Transverse colon (tissue), 4 donors: ENCODE measurements around the gene TYW1. TPM values are rescaled to one million over a fixed set of nuclear protein-coding genes. Genes with fewer than 3 reads are reported as not detected.
"Not testable (repeated sequence)": the region's sequence is repeated elsewhere in the genome, so short reads cannot be mapped to it uniquely, and the experiment has no call there.

Experiments
- DNase-seq: peaks from one replicate; pipeline ENCODE4 v3.0.0-alpha.2; 2019
- H3K27ac ChIP-seq, 4 donors: fragments of 200-600 bp; sonication (generic); 2 replicates each; pipeline ENCODE4 v1.5.1; 2016 to 2018; ENCODE audit warnings: inconsistent platforms in 4 of 4
- H3K27me3 ChIP-seq: fragments of 200-600 bp; sonication (generic); 2 replicates; pipeline ENCODE4 v1.5.1; 2017; ENCODE audit warnings: inconsistent platforms
- H3K36me3 ChIP-seq, 4 donors: fragments of 200-600 bp; sonication (generic); 2 replicates each; pipeline ENCODE4 v1.5.1; 2017 to 2019; ENCODE audit warnings: inconsistent platforms in 4 of 4
- H3K4me1 ChIP-seq, 4 donors: fragments of 200-600 bp; sonication (generic); 2 replicates each; pipeline ENCODE4 v1.5.1; 2017 to 2020; ENCODE audit warnings: inconsistent platforms in 4 of 4
- H3K4me3 ChIP-seq, 4 donors: fragments of 200-600 bp; sonication (generic); 1 replicate in 1 of 4; 2 replicates in 3 of 4; pipeline versions ENCODE4 v1.5.1 to v1.6.1; 2017 to 2019; ENCODE audit warnings: inconsistent platforms in 4 of 4
- H3K9me3 ChIP-seq, 2 donors: fragments of 200-600 bp; sonication (generic); 2 replicates each; pipeline ENCODE4 v1.5.1; 2017 to 2019; ENCODE audit warnings: inconsistent platforms in 2 of 2
- CTCF ChIP-seq, 5 experiments: fragments of 200-600 bp in 3 of 5; fragments of 450-650 bp in 2 of 5; sonication (generic) in 3 of 5; IDR thresholded peaks; 1 replicate in 2 of 5; 2 replicates in 3 of 5; pipeline ENCODE4 v1.5.1; 2016 to 2017; ENCODE audit warnings: antibody characterized with exemption in 5 of 5, inconsistent platforms in 3 of 5, mild to moderate bottlenecking in 2 of 5, moderate library complexity in 1 of 5
- EP300 ChIP-seq: sonication (generic); formaldehyde crosslinking; IDR thresholded peaks from one replicate; pipeline ENCODE4 v1.6.1; 2017; ENCODE audit warnings: antibody characterized with exemption, low read depth
- POLR2A ChIP-seq: fragments of 450-650 bp; IDR thresholded peaks from one replicate; pipeline ENCODE4 v1.6.1; 2016; ENCODE audit warnings: antibody characterized with exemption, mild to moderate bottlenecking, moderate library complexity
- POLR2AphosphoS5 ChIP-seq, 3 donors: sonication (generic); formaldehyde crosslinking; IDR thresholded peaks; one replicate each; pipeline ENCODE4 v1.6.1; 2016; ENCODE audit warnings: antibody characterized with exemption in 3 of 3
- WGBS, 2 donors: methylation state at CpG; one replicate each; pipeline ENCODE4 v1.1.5; 2018; ENCODE audit warnings: low coverage in 1 of 2; 5-methylcytosine and 5-hydroxymethylcytosine counted together
- in situ Hi-C, 4 donors: fragments of 200-750 bp; cut with MboI; loops; one replicate each; pipeline versions ENCODE4 v1.15.0 to v1.15.1; 2017; ENCODE audit warnings: low sequenced_read_pairs in 3 of 4, low pct_ligation_motif_present in 1 of 4, low pct_unique_long_range_greater_than_20kb in 1 of 4
- intact Hi-C: fragments of 100-400 bp; cut with DNase I; formaldehyde crosslinking; loops from one replicate; pipeline ENCODE4 v1.15.1; 2023; ENCODE audit warnings: low total_unique reads
- total RNA-seq, 4 donors: library from RNA; depleted of rRNA; stranded (reverse); fragments of >200 nt; gene quantifications; one replicate each; pipeline ENCODE4 v1.1.0, GENCODE V29; 2016

The TYW1 gene
- total RNA-seq, 4 donors from 2014 or later, result 24.3 to 87.8 (median 27.5) TPM

GRCh38 chr7:67019562-67020390, 23.1 kb downstream of the TYW1 start:
- no peaks in the 10 kb centered on the region for H3K27me3 ChIP-seq
- H3K9me3 ChIP-seq, result no peaks in the 10 kb centered on the region
- intact Hi-C loops (no loop called here), in situ Hi-C loops (no loop called here)
- H3K27ac ChIP-seq, result peak overlapping the region in 2 of 4 donors; percentile 14 to 40
- no peak for DNase-seq
- no peak overlapping the region for H3K4me3 ChIP-seq
- no peaks in the 10 kb centered on the region for H3K4me1 ChIP-seq
- TF ChIP-seq POLR2AphosphoS5 (IDR thresholded peaks at IDR 0.05), result peak; percentile 27 to 62 (median 50)
- no peak for TF ChIP-seq CTCF (IDR thresholded peaks at IDR 0.05)
- 64 to 75% methylated on average over 4 to 8 of the region's 8 CpGs for WGBS, 2 donors
- peaks cover 0 to 44% (median 13%) of the 10 kb centered on the region in 4 donors for H3K36me3 ChIP-seq

- Histone ChIP-seq H3K27me3 (no peaks in the 10 kb centered on the region), H3K27ac (no peak overlapping the region), H3K4me3 (no peak overlapping the region), H3K36me3 (peaks cover 0 to 39% (median 12%) of the 10 kb centered on the region in 4 donors), H3K4me1 (no peaks in the 10 kb centered on the region), H3K9me3 (no peaks in the 10 kb centered on the region)
- in situ Hi-C loops (no loop called here), intact Hi-C loops (no loop called here)
- no peak for DNase-seq
- 85 to 88% methylated on average over 7 of the region's 7 CpGs for WGBS, 2 donors
- TF ChIP-seq EP300, result no peak
- TF ChIP-seq CTCF (IDR thresholded peaks at IDR 0.05), result no peak
- TF ChIP-seq POLR2AphosphoS5 (IDR thresholded peaks at IDR 0.05), result no peak
- TF ChIP-seq POLR2A, result no peak
Measured at GRCh38 chr7:67021260-67021659, 24.6 kb downstream of the TYW1 start.

- no peak for TF ChIP-seq POLR2AphosphoS5 (IDR thresholded peaks at IDR 0.05)
- TF ChIP-seq POLR2A, result no peak
- no peak for TF ChIP-seq CTCF (IDR thresholded peaks at IDR 0.05)
- TF ChIP-seq EP300, result no peak
- Histone ChIP-seq H3K27me3 (no peaks in the 10 kb centered on the region), H3K36me3 (peaks cover 0 to 39% (median 12%) of the 10 kb centered on the region in 4 donors), H3K4me1 (no peaks in the 10 kb centered on the region), H3K9me3 (no peaks in the 10 kb centered on the region), H3K27ac (no peak overlapping the region), H3K4me3 (no peak overlapping the region)
- 67 to 90% methylated on average over 1 to 3 of the region's 3 CpGs for WGBS, 2 donors
- DNase-seq, result no peak
- in situ Hi-C loops, result no loop called here
- intact Hi-C loops, result no loop called here
Measured at GRCh38 chr7:67022511-67022910, 25.9 kb downstream of the TYW1 start.

- DNase-seq, H3K27me3 ChIP-seq, H3K4me3 ChIP-seq, intact Hi-C loops, H3K9me3 ChIP-seq, H3K4me1 ChIP-seq, H3K27ac ChIP-seq: not testable (repeated sequence)
- peaks cover 0 to 35% (median 8%) of the 10 kb centered on the region in 4 donors for H3K36me3 ChIP-seq
- in situ Hi-C loops, result loop anchor here in 1 of 4 donors (25.0 kb wide), 1 partner anchor 287 kb away; no protein-coding TSS in a partner anchor
- WGBS, 2 donors, result 69 to 80% methylated on average over 1 of the region's 1 CpG
Measured at GRCh38 chr7:67025459-67025858, 28.8 kb downstream of the TYW1 start.

GRCh38 chr7:67031685-67032084, 35.1 kb downstream of the TYW1 start:
- H3K27ac ChIP-seq, DNase-seq, intact Hi-C loops, H3K9me3 ChIP-seq, H3K36me3 ChIP-seq, H3K4me3 ChIP-seq, H3K27me3 ChIP-seq, H3K4me1 ChIP-seq: not testable (repeated sequence)
- in situ Hi-C loops, result loop anchor here in 1 of 4 donors (25.0 kb wide), 1 partner anchor 281 kb away; no protein-coding TSS in a partner anchor
- 80% methylated on average over 2 of the region's 2 CpGs; no CpG with 5 or more reads in 1 of the 2 donors for WGBS, 2 donors
